RWPE2 (cell line): ENCODE results near the gene BRF1.
"Not testable (repeated sequence)": the region's sequence is repeated elsewhere in the genome, so short reads cannot be mapped to it uniquely, and the experiment has no call there.

Source experiments
- ATAC-seq: fragments of 200-7000 bp; cut with Tn5 transposase; 3 replicates; pipeline ENCODE4 v1.9.1; 2021; ENCODE audit warnings: low read depth
- DNase-seq: peaks from one replicate; pipeline ENCODE4 v3.0.0-alpha.2; 2020; ENCODE audit warnings: low spot score
- H3K27ac ChIP-seq: fragments of 450-650 bp; 2 replicates; pipeline ENCODE4 v1.5.1; 2017; ENCODE audit warnings: mild to moderate bottlenecking; ENCODE audit not compliant: poor library complexity, severe bottlenecking
- H3K27me3 ChIP-seq: fragments of 250-450 bp; sonication (Bioruptor Pico); 2 replicates; pipeline ENCODE4 v1.5.1; 2021; ENCODE audit warnings: mild to moderate bottlenecking, moderate library complexity; ENCODE audit not compliant: insufficient read depth, poor library complexity, severe bottlenecking
- H3K36me3 ChIP-seq: fragments of 250-450 bp; sonication (Bioruptor Pico); 2 replicates; pipeline ENCODE4 v1.5.1; 2020; ENCODE audit warnings: low read depth, mild to moderate bottlenecking, moderate library complexity
- H3K4me1 ChIP-seq: fragments of 250-450 bp; sonication (Bioruptor Pico); 2 replicates; pipeline ENCODE4 v1.5.1; 2021; ENCODE audit warnings: mild to moderate bottlenecking, moderate library complexity; ENCODE audit not compliant: insufficient read depth, poor library complexity, severe bottlenecking
- H3K4me3 ChIP-seq: fragments of 250-450 bp; sonication (Bioruptor Pico); 2 replicates; pipeline ENCODE4 v1.5.1; 2021; ENCODE audit warnings: mild to moderate bottlenecking, moderate library complexity; ENCODE audit not compliant: severe bottlenecking
- H3K9me3 ChIP-seq: fragments of 250-450 bp; sonication (Bioruptor Pico); 2 replicates; pipeline ENCODE4 v1.5.1; 2021; ENCODE audit warnings: mild to moderate bottlenecking, moderate library complexity; ENCODE audit not compliant: severe bottlenecking
- TF ChIP-seq, protein P1 (sequence below): fragments of 450-650 bp; IDR thresholded peaks from one replicate; pipeline ENCODE4 v1.5.1; 2017; ENCODE audit warnings: mild to moderate bottlenecking, moderate library complexity; ENCODE audit not compliant: poor library complexity, severe bottlenecking

Gene BRF1

DNA sequence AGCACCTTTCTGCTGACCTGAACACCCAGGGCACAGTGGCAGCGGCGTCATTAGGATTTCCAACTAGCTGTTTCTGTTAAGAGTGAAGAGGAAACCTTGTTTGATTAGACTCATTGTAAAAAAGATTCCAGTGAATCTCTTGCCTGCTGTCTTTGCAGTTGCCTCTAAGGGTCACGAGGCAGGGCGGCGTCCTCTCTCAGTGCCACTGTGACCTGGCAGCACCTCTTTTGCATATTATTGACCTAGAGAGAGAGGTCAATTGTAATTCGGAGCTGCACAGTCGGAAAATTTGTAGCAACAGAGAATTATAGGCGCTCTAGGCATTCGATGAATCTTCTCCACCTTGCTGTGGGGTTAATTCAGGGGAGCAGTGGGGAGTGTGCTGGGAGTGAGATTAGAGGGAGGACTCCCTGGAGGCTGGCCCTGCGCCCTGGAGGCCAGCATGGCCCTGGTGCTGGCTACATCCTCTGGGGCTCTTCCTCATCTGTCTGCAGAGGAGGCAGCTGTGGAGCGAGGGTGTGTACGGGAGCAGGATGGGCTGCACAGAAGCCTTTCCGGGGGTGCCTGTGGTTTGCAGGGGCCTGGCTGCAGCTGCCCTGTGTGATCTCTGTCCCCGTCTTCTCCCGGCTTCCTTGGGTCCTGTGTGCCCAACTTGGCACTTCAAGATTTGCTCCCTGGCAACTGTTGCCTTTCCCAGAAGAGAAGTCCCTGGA lies 28.0 kb upstream of the BRF1 start:
- H3K27me3 ChIP-seq = no peaks in the 10 kb centered on the region
- TF ChIP-seq, protein P1, sequence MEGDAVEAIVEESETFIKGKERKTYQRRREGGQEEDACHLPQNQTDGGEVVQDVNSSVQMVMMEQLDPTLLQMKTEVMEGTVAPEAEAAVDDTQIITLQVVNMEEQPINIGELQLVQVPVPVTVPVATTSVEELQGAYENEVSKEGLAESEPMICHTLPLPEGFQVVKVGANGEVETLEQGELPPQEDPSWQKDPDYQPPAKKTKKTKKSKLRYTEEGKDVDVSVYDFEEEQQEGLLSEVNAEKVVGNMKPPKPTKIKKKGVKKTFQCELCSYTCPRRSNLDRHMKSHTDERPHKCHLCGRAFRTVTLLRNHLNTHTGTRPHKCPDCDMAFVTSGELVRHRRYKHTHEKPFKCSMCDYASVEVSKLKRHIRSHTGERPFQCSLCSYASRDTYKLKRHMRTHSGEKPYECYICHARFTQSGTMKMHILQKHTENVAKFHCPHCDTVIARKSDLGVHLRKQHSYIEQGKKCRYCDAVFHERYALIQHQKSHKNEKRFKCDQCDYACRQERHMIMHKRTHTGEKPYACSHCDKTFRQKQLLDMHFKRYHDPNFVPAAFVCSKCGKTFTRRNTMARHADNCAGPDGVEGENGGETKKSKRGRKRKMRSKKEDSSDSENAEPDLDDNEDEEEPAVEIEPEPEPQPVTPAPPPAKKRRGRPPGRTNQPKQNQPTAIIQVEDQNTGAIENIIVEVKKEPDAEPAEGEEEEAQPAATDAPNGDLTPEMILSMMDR = no peak
- H3K9me3 ChIP-seq = no peaks in the 10 kb centered on the region
- no peak overlapping the region for H3K27ac ChIP-seq
- no peak overlapping the region for H3K4me3 ChIP-seq
- H3K4me1 ChIP-seq = peaks cover 6% of the 10 kb centered on the region
- ATAC-seq (no peak), DNase-seq (no peak)
- no peaks in the 10 kb centered on the region for H3K36me3 ChIP-seq

DNA sequence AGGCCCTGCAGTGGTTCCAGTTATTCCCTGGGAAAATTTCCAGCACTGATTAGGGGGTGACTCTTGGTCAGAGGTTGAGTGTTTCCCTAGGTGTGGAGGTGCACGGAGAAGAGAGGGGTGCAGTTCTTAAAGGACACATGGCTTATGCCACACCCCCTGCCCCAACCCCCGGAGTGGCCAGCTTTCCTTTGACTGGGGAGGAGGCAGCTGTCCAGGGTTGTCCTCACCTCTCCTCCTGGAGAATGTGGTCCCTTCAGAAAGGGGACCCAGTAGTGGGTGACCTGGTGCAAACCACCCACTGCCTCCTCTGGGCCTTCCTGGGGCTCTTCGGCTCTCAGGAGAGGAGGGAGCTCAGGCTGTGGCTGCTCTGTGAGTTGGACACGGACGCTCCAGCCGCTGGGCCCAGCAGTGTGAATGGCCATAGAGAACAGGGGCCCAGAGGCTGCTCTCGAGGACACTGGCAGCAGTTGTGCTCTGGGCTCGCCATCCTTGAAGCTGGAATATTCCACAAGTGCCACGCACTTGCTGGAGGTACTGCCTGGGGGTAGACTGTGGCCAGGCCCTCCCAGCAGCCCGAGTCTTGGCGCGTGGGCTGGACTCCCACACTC lies 27.4 kb upstream of the BRF1 start:
- H3K4me1 ChIP-seq = peaks cover 6% of the 10 kb centered on the region
- H3K27me3 ChIP-seq = no peaks in the 10 kb centered on the region
- H3K27ac ChIP-seq = no peak overlapping the region
- ATAC-seq (no peak), DNase-seq (no peak)
- TF ChIP-seq, protein P1 = no peak
- H3K4me3 ChIP-seq = no peak overlapping the region
- H3K9me3 ChIP-seq = no peaks in the 10 kb centered on the region
- H3K36me3 ChIP-seq = no peaks in the 10 kb centered on the region

DNA sequence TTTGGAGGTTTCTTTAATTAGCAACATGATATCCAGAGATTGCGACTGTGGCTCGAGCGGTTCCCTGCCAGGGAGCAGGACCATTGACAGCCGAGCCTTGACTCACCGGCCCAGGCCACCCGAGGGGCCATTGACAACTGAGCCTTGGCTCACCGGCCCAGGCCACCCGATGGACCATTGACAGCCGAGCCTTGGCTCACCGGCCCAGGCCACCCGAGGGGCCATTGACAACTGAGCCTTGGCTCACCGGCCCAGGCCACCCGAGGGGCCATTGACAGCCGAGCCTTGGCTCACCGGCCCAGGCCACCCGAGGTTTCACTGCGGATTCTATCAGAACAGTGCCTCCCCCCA lies 26.9 kb upstream of the BRF1 start:
- H3K4me1 ChIP-seq, H3K9me3 ChIP-seq, H3K27me3 ChIP-seq, H3K4me3 ChIP-seq, H3K27ac ChIP-seq, ATAC-seq, DNase-seq, H3K36me3 ChIP-seq: not testable (repeated sequence)

DNA sequence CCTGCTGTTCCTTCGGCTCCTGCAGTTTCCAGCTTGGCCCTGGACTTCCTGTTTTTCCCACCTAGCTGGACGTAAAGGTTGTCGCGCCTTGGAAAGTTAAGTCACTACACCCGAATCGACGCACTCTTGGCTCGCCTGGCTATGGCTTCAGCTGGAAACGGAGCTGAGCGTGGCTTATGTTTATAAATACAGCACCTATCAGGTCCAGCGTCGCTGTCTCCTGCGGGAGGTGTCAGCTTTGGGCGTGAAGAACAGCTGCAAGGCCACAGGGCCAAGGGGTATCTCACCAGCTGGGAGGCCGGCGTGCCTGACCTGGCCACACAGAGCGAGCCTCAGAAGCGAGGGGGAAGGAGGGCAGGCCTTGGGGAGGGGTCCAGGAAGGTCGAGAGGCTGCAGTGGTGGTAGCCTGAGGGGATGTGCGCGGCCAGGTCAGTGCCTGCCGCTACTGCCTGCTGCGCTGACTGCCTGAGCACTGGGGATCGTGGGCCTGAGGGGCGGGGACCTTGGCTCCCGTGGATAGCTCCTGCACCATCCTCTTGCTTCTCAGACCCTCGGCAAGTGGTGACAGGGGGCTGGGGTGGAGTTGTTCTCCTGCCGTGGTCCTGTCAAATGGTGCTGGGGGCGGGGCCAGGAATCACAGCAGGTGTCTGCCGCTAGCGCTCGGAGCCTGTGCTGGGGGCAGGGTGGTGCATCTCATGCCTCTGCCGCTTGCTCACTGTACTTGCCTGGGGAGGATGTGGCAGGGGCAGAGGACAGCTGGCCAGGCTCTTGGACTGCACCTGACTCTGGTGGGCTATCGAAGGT lies 26.3 kb upstream of the BRF1 start:
- H3K4me1 ChIP-seq = peaks cover 6% of the 10 kb centered on the region
- H3K36me3 ChIP-seq = no peaks in the 10 kb centered on the region
- H3K27me3 ChIP-seq = no peaks in the 10 kb centered on the region
- no peaks in the 10 kb centered on the region for H3K9me3 ChIP-seq
- H3K4me3 ChIP-seq = no peak overlapping the region
- peak; percentile 73 for DNase-seq
- no peak overlapping the region for H3K27ac ChIP-seq
- TF ChIP-seq, protein P1 = no peak
- no peak for ATAC-seq

DNA sequence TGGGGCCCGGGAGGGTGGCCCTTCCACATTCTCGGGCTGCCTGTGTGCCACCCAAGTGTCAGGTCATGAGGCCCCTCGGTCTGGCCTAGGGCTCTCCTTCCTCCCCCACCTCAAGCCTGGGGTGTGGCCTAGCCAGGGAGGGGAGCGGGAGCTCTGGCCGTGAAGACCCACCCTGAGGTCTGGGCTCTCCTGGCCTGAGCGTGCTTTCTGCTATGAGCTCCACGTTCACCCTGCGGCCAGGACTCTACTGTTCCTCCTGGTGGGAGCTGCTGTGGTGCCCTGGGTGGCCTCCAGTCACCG lies 25.7 kb upstream of the BRF1 start:
- H3K9me3 ChIP-seq = no peaks in the 10 kb centered on the region
- DNase-seq (no peak), ATAC-seq (no peak)
- no peaks in the 10 kb centered on the region for H3K27me3 ChIP-seq
- 0 out of 2 replicates have a peak, but pooled peaks cover 3% of the 10 kb centered on the region for H3K36me3 ChIP-seq
- H3K27ac ChIP-seq = no peak overlapping the region
- TF ChIP-seq, protein P1 = no peak
- H3K4me1 ChIP-seq = peaks cover 6% of the 10 kb centered on the region
- no peak overlapping the region for H3K4me3 ChIP-seq
